GM21390 (cell line): Measurements from ENCODE around the gene TMEM116.
"Not testable (repeated sequence)": the region's sequence is repeated elsewhere in the genome, so short reads cannot be mapped to it uniquely, and the experiment has no call there.

Experiments used
- ATAC-seq: cut with Tn5 transposase; IDR thresholded peaks from one replicate; pipeline ENCODE4 v1.9.1; 2021; ENCODE audit not compliant: unreplicated experiment

TMEM116 gene

GRCh38 chr12:111980598-111980997 is 32.4 kb downstream of the TMEM116 start:
- no peak for ATAC-seq

- ATAC-seq = no peak
These were observed 34.4 kb downstream of the TMEM116 start for GRCh38 chr12:111978545-111978944.

- no peak for ATAC-seq
These were observed 36.1 kb downstream of the TMEM116 start for GRCh38 chr12:111976860-111977259.

- ATAC-seq = no peak
These were observed 36.7 kb downstream of the TMEM116 start for GRCh38 chr12:111976291-111976690.

GRCh38 chr12:111975161-111975931 is 37.6 kb downstream of the TMEM116 start:
- ATAC-seq = no peak

GRCh38 chr12:111971800-111972199 is 41.2 kb downstream of the TMEM116 start:
- ATAC-seq = no peak

- no peak for ATAC-seq
These were observed 48.0 kb downstream of the TMEM116 start for GRCh38 chr12:111964935-111965334.

- ATAC-seq = not testable (repeated sequence)
These were observed 53.4 kb downstream of the TMEM116 start for GRCh38 chr12:111959518-111959917.

GRCh38 chr12:111957224-111957623 is 55.7 kb downstream of the TMEM116 start:
- not testable (repeated sequence) for ATAC-seq

- ATAC-seq = no peak
These were observed 58.0 kb downstream of the TMEM116 start for GRCh38 chr12:111954969-111955368.

- no peak for ATAC-seq
These were observed 59.5 kb downstream of the TMEM116 start for GRCh38 chr12:111953455-111953854.

- not testable (repeated sequence) for ATAC-seq
These were observed 60.7 kb downstream of the TMEM116 start for GRCh38 chr12:111952084-111952787.

GRCh38 chr12:111950961-111951676 is 61.8 kb downstream of the TMEM116 start:
- ATAC-seq = not testable (repeated sequence)

- ATAC-seq = no peak
These were observed 69.0 kb downstream of the TMEM116 start for GRCh38 chr12:111943929-111944328.

- ATAC-seq = no peak
These were observed 70.4 kb downstream of the TMEM116 start for GRCh38 chr12:111942557-111942956.

GRCh38 chr12:111937429-111937828 is 75.5 kb downstream of the TMEM116 start:
- ATAC-seq = no peak

- ATAC-seq = no peak
These were observed 76.1 kb downstream of the TMEM116 start for GRCh38 chr12:111936869-111937268.

GRCh38 chr12:111932241-111932640 is 80.7 kb downstream of the TMEM116 start:
- no peak for ATAC-seq

- no peak for ATAC-seq
These were observed 85.6 kb downstream of the TMEM116 start for GRCh38 chr12:111927346-111927745.

- no peak for ATAC-seq
These were observed 86.3 kb downstream of the TMEM116 start for GRCh38 chr12:111926631-111927030.

- no peak for ATAC-seq
These were observed 87.8 kb downstream of the TMEM116 start for GRCh38 chr12:111925171-111925570.

- no peak for ATAC-seq
These were observed 105.2 kb downstream of the TMEM116 start for GRCh38 chr12:111907740-111908139.
